ENCODE results near the gene RASGRP2.

DNA sequence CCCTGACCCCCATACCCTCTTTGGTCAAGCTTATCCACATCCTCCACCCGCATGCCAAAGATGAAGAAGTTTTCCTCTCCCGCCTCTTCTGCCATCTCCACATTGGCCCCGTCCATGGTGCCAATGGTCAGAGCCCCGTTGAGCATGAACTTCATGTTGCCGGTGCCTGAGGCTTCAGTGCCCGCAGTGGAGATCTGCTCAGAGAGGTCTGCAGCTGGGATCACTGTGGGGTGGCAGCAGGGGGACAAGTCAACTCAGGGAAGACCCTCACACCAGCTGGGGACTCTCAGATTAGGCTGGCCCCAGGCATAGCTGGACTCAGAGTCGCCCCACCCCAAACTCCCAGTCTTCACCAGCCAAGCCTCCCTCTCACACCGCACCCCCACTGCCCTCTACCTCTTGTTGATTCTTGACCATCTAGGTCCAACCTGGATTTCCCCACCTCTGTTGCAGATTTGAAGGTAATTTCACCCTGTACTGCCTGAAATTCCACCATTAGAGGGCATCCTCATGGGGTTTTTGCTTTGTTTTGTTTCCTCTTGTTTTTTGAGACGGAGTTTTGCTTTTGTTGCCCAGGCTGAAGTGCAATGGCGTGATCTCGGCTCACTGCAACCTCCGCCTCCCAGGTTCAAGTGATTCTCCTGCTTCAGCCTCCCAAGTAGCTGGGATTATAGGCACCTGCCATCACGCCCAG, 6.6 kb upstream of the RASGRP2 start:
- TF ChIP-seq POLR2A (IDR thresholded peaks at IDR 0.05) (no peak), POLR2AphosphoS5 (IDR thresholded peaks at IDR 0.05) (no peak)

All from spleen (tissue), 3 donors.